Common myeloid progenitor, CD34-positive (primary cell): ENCODE data around the gene NKAIN4.

Experiments used
- CTCF ChIA-PET: fragments of 350-600 bp; sonication (Branson Sonifier 250); formaldehyde crosslinking; loops from one replicate; lab custom pipeline; 2021; ENCODE audit warnings: antibody characterized with exemption; lab: Charles Lee
- POLR2A ChIA-PET: fragments of 350-600 bp; sonication (Branson Sonifier 250); formaldehyde crosslinking; loops from one replicate; lab custom pipeline; 2021; ENCODE audit warnings: antibody characterized with exemption; lab: Charles Lee
- DNase-seq, 3 donors: peaks; one replicate each; pipeline versions ENCODE4 v3.0.0 to v3.0.0-alpha.2; 2013
- H3K27ac ChIP-seq, 2 experiments: 1 replicate in 1 of 2; 2 replicates in 1 of 2; pipeline ENCODE4 v1.7.0; 2013; ENCODE audit warnings: inconsistent platforms in 2 of 2, low read length in 2 of 2, mild to moderate bottlenecking in 2 of 2, low read depth in 1 of 2, moderate library complexity in 1 of 2; ENCODE audit not compliant: severe bottlenecking in 2 of 2, insufficient read depth in 1 of 2, poor library complexity in 1 of 2
- H3K27me3 ChIP-seq, 5 experiments: replicated peaks in 2 of 5; 1 replicate in 3 of 5; 2 replicates in 2 of 5; pipeline versions ENCODE4 v1.6.1 to v1.7.0; 2013; ENCODE audit warnings: low read length in 4 of 5, mild to moderate bottlenecking in 2 of 5, moderate library complexity in 2 of 5, inconsistent platforms in 1 of 5; ENCODE audit not compliant: insufficient read depth in 5 of 5, control insufficient read depth in 4 of 5
- H3K36me3 ChIP-seq, 4 experiments: 1 replicate in 2 of 4; 2 replicates in 2 of 4; pipeline versions ENCODE4 v1.6.1 to v1.7.0; 2013; ENCODE audit warnings: low read length in 3 of 4, control low read depth in 1 of 4, mild to moderate bottlenecking in 1 of 4; ENCODE audit not compliant: control insufficient read depth in 4 of 4, insufficient read depth in 4 of 4
- H3K4me1 ChIP-seq, 4 experiments: 1 replicate in 3 of 4; 2 replicates in 1 of 4; pipeline versions ENCODE4 v1.6.1 to v1.7.1; 2013; ENCODE audit warnings: low read length in 3 of 4, mild to moderate bottlenecking in 3 of 4, control low read depth in 1 of 4, inconsistent platforms in 1 of 4, moderate library complexity in 1 of 4; ENCODE audit not compliant: control insufficient read depth in 4 of 4, insufficient read depth in 4 of 4; ENCODE audit errors: control extremely low read depth in 1 of 4
- H3K4me3 ChIP-seq, 7 experiments: 1 replicate in 4 of 7; 2 replicates in 3 of 7; pipeline versions ENCODE4 v1.5.1 to v1.7.0; 2013; ENCODE audit warnings: mild to moderate bottlenecking in 7 of 7, low read length in 6 of 7, moderate library complexity in 6 of 7, inconsistent platforms in 2 of 7, low read depth in 2 of 7, control low read depth in 1 of 7; ENCODE audit not compliant: insufficient read depth in 4 of 7, control insufficient read depth in 1 of 7; ENCODE audit errors: extremely low read depth in 1 of 7
- H3K9me3 ChIP-seq, 5 experiments: 1 replicate in 4 of 5; 2 replicates in 1 of 5; pipeline versions ENCODE4 v1.6.1 to v1.7.1; 2013; ENCODE audit warnings: low read length in 4 of 5, mild to moderate bottlenecking in 2 of 5, inconsistent platforms in 1 of 5, low read depth in 1 of 5, moderate library complexity in 1 of 5; ENCODE audit not compliant: control insufficient read depth in 4 of 5, insufficient read depth in 2 of 5; ENCODE audit errors: control extremely low read depth in 1 of 5
- WGBS: methylation state at CpG from one replicate; pipeline ENCODE4 v1.1.5; 2013; ENCODE audit not compliant: insufficient coverage; 5-methylcytosine and 5-hydroxymethylcytosine counted together

Gene NKAIN4

DNA sequence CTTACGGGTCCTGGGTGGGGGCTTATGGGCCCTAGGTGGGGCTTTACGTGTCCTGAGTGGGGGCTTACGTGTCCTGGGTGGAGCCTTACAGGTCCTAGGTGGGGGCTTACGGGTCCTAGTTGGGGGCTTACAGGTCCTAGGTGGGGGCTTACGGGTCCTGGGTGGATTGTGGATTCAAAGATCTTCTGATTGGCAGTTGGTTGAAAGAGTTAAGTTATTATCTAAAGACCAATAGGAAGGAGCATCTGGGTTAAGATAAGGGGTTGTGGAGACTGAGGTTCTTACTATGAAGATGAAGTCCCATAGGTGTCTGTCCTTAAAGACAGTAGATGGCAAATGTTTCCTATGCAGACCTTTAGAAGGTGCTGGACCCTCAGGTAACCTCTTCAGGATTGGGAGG, 27.0 kb downstream of the NKAIN4 start:
- 97% methylated on average over 4 of the region's 5 CpGs for WGBS

DNA sequence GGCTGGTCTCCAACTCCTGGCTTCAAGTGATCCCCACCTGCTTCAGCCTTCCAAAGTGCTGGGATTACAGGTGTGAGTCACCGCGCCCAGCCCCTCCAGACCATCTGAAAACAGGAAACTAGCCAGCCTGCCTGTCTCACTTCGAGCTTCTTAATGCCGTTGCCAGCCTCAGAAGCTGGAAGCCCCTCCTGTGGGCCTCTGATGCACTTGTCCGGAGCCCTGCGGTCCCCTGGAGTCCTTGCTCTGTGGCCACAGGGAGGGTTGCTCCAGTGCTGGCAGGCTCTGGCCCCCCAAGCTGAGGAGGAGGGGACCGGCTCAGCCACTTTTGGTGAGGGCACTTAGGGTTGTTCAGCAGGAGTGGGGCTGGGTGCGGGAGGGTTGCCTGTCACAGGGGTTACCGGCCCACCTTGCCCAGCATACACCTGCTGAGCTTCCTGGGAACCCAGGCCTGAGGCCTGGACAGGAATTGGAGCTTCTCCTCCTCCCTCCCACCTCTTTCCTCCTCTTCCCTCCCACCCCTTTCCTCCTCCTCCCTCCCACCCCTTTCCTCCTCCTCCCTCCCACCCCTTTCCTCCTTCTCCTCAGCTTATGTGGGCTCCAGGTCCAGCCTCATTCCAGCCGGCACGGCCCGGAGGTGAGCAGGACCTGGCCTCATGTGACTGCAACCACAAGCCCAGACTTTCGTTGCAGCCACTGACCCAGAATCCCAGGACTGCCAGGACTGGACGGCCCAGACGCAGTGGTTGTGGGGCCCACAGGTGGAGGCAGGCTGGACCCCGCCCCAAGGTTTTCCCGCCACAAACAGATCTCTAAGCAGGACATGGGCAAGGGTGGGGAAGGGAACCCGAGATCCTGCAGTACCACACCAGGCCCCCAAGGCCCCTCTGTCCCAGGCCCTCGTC, 28.0 kb downstream of the NKAIN4 start:
- 90% methylated on average over 16 of the region's 19 CpGs for WGBS
- Histone ChIP-seq H3K9me3 (no peaks in the 10 kb centered on the region), H3K36me3 (no peaks in the 10 kb centered on the region), H3K27me3 (peaks cover 2 to 29% (median 19%) of the 10 kb centered on the region in 5 experiments), H3K4me1 (peaks cover 0 to 11% (median 4%) of the 10 kb centered on the region in 4 experiments), H3K27ac (no peak overlapping the region), H3K4me3 (no peak overlapping the region)
- CTCF ChIA-PET: interaction anchor here (4.1 to 4.7 kb wide), 3 partner anchors 9 to 18 kb away, joined by 25 to 54 read pairs (median 54); partner anchors contain the start of genes BIRC7 and YTHDF1
- no peak for DNase-seq
- POLR2A ChIA-PET: no interaction called here

More for the DNA sequence above, 27.0 kb downstream of the NKAIN4 start:
- Histone ChIP-seq H3K4me1 (peaks cover 0 to 11% (median 4%) of the 10 kb centered on the region in 4 experiments), H3K27me3 (peaks cover 2 to 39% (median 23%) of the 10 kb centered on the region in 5 experiments), H3K27ac (no peak overlapping the region), H3K4me3 (no peak overlapping the region), H3K36me3 (no peaks in the 10 kb centered on the region), H3K9me3 (no peaks in the 10 kb centered on the region)
- no peak for DNase-seq
- CTCF ChIA-PET: interaction anchor here (1.2 kb wide), 1 partner anchor 13 kb away, joined by 3 read pairs; no protein-coding TSS in a partner anchor
- POLR2A ChIA-PET: no interaction called here

DNA sequence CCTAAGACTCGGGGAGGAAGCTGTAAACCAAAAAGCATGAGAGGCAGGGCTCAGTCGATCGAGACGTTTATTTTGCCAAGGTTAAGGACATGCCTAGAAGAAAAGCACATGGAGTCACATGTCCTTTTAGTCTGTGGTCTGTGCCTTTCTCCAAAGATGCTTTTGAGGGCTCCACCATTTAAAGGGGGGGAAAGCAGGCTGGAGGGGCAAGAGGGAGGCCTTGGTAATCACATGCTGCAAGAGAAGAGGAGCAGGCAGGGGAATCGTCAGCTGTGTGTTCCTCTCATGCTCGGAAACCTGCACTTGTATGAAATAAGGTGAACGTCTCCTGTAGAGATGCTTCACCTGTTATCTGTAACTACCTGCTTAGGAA, 29.2 kb downstream of the NKAIN4 start:
- Histone ChIP-seq H3K36me3 (no peaks in the 10 kb centered on the region), H3K27ac (no peak overlapping the region), H3K27me3 (peaks cover 2 to 17% (median 11%) of the 10 kb centered on the region in 5 experiments), H3K4me3 (no peak overlapping the region), H3K9me3 (no peaks in the 10 kb centered on the region), H3K4me1 (peaks cover 0 to 11% (median 4%) of the 10 kb centered on the region in 4 experiments)
- CTCF ChIA-PET: interaction anchor here (1.0 to 4.7 kb wide), 11 partner anchors 11 to 130 kb away, joined by 3 to 54 read pairs (median 10); partner anchors contain the start of genes ARFGAP1, BIRC7 and YTHDF1
- 41% methylated on average over 6 of the region's 7 CpGs for WGBS
- DNase-seq: peak in 1 of 3 donors; percentile 25
- POLR2A ChIA-PET: interaction anchor here (0.6 kb wide), 1 partner anchor 47 kb away, joined by 6 read pairs; no protein-coding TSS in a partner anchor

DNA sequence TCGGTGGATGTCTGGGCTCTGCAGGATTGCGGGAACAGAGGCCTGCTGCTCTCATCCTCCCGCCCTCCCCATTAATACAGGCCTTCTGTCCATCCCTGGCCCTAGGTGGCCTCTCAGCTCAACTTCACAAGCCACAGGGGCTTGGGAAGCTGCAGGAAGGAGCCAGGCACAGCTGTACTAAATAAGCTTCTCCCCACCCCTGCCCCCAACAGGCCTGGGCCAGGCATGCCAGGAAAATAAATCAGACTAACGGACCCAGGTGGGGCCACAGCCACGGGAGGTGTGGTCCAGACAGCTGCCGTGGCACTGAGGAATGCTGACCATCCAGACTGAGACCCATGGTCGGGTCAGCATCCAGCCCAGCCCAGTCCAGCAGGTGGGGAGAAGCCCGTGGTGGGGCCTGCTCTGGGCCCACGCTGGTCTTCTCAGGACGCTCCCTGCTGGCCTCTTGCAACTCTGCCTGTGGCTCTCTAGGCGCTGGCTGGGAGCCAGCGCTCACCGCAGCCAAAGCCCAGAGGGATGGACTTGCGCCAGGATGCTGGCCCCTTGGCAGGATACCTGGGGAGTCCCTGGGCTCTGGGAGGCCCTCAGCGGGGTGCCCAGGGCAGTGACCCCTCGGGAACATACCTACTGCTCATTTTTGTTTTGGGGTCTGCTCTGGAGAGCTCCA, 29.7 kb downstream of the NKAIN4 start:
- peaks cover 0 to 12% (median 7%) of the 10 kb centered on the region in 5 experiments for H3K27me3 ChIP-seq
- POLR2A ChIA-PET: interaction anchor here (0.6 kb wide), 1 partner anchor 47 kb away, joined by 6 read pairs; no protein-coding TSS in a partner anchor
- peaks cover 0 to 11% (median 4%) of the 10 kb centered on the region in 4 experiments for H3K4me1 ChIP-seq
- WGBS: 57% methylated on average over 10 of the region's 16 CpGs
- no peak overlapping the region for H3K4me3 ChIP-seq
- CTCF ChIA-PET: interaction anchor here (0.9 to 4.7 kb wide), 22 partner anchors 11 to 155 kb away, joined by 3 to 54 read pairs (median 7); partner anchors contain the start of genes ARFGAP1, BIRC7 and YTHDF1
- H3K9me3 ChIP-seq: no peaks in the 10 kb centered on the region
- DNase-seq: peak in 1 of 3 donors; percentile 37
- H3K27ac ChIP-seq: no peak overlapping the region
- H3K36me3 ChIP-seq: no peaks in the 10 kb centered on the region

DNA sequence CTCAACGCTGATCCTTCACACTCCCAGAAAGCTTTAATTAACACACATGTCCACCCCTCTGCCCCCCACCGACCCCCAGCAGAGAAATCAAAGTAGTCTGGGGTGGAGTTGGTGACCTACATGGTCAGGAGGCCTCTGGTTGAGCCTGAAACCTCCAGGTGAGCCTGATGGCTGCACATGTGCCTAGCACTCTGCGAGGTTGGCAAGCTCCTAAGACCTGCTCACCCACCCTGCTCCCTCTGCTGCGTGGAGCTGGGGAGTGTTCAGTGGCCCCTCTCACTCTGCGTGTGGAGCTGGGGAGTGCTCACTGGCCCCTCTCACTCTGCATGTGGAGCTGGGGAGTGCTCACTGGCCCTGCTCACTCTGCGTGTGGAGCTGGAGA, 30.4 kb downstream of the NKAIN4 start:
- no peak for DNase-seq
- Histone ChIP-seq H3K4me1 (peaks cover 0 to 11% (median 4%) of the 10 kb centered on the region in 4 experiments), H3K27me3 (peaks cover 0 to 5% (median 4%) of the 10 kb centered on the region in 5 experiments), H3K9me3 (no peaks in the 10 kb centered on the region), H3K36me3 (no peaks in the 10 kb centered on the region), H3K27ac (no peak overlapping the region), H3K4me3 (no peak overlapping the region)
- ChIA-PET CTCF (interaction anchor here (0.7 to 4.7 kb wide), 28 partner anchors 10 to 156 kb away, joined by 3 to 54 read pairs (median 4); partner anchors contain the start of genes ARFGAP1, BIRC7 and YTHDF1), POLR2A (no interaction called here)
- WGBS: 81% methylated on average over 4 of the region's 6 CpGs

DNA sequence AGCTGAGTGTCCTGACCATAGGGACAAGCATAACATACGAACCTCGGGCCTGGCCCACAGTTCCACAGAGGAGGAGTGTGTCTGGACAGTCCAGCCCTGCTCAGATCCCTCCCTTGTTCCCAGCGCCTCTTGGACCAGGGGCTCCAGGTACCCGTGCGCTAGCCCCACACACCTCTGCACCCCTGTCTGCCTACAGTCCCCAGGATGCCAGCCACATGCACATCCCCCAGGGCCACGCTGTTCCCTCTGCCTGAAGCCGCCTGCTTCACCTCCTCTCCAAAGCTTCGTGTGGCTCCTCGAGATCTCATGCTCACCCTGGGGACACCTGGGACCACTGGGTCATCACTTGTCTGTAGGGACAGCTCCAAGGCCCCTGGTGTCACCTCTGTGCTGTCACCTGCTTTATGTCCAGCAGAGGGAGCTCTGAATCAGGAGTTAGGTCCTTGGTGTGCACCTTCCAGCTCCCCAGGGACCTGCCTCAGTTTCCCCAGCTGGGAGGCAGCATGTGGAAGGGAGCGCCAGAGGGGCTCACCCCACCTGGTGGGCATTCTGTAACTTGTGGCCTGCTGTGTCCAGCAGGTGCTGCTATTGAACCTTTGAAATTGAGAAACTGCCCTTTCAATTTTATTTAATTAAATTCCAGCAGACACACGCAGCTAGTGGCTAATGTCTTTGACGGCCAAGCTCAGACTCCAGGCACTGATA, 31.0 kb downstream of the NKAIN4 start:
- POLR2A ChIA-PET: no interaction called here
- H3K4me3 ChIP-seq: no peak overlapping the region
- H3K9me3 ChIP-seq: no peaks in the 10 kb centered on the region
- H3K27me3 ChIP-seq: peaks cover 0 to 4% (median 0%) of the 10 kb centered on the region in 5 experiments
- H3K36me3 ChIP-seq: no peaks in the 10 kb centered on the region
- H3K4me1 ChIP-seq: peaks cover 0 to 11% (median 4%) of the 10 kb centered on the region in 4 experiments
- 63% methylated on average over 11 of the region's 12 CpGs for WGBS
- no peak overlapping the region for H3K27ac ChIP-seq
- DNase-seq: peak in 2 of 3 donors; percentile 36 to 46
- CTCF ChIA-PET: interaction anchor here (0.7 to 4.7 kb wide), 25 partner anchors 9 to 157 kb away, joined by 3 to 54 read pairs (median 6); partner anchors contain the start of genes ARFGAP1, BIRC7 and YTHDF1
